ENCODE measurements around the gene GFRA4. TPM values are rescaled to one million over a fixed set of nuclear protein-coding genes. Genes with fewer than 3 reads are reported as not detected.

GFRA4 gene
- total RNA-seq, 1 donor from 2014 or later: not detected

GRCh38 chr20:3707508-3707899, 44.3 kb upstream of the GFRA4 start:
- H3K9me3 Mint-ChIP-seq: no peaks in the 10 kb centered on the region
- no peaks in the 10 kb centered on the region for H3K36me3 Mint-ChIP-seq
- no peaks in the 10 kb centered on the region for H3K4me1 Mint-ChIP-seq
- no peak overlapping the region for H3K4me3 Mint-ChIP-seq
- H3K27me3 Mint-ChIP-seq (ENCODE audit: low read depth): no peaks in the 10 kb centered on the region
- no peak overlapping the region for H3K27ac Mint-ChIP-seq
- no peak for TF ChIP-seq CTCF (IDR thresholded peaks at IDR 0.05; ENCODE audit: unreplicated experiment)
- no peak for DNase-seq (ENCODE audit: low spot score in 2 of 2, unreplicated experiment in 2 of 2)

- H3K9me3 Mint-ChIP-seq: no peaks in the 10 kb centered on the region
- no peaks in the 10 kb centered on the region for H3K27me3 Mint-ChIP-seq (ENCODE audit: low read depth)
- no peak for TF ChIP-seq CTCF (IDR thresholded peaks at IDR 0.05; ENCODE audit: unreplicated experiment)
- no peaks in the 10 kb centered on the region for H3K4me1 Mint-ChIP-seq
- H3K36me3 Mint-ChIP-seq: no peaks in the 10 kb centered on the region
- DNase-seq (ENCODE audit: low spot score in 2 of 2, unreplicated experiment in 2 of 2): no peak
- no peak overlapping the region for H3K27ac Mint-ChIP-seq
- H3K4me3 Mint-ChIP-seq: no peak overlapping the region
Observed at GRCh38 chr20:3706774-3707507, 43.7 kb upstream of the GFRA4 start.

GRCh38 chr20:3705970-3706739, 43.0 kb upstream of the GFRA4 start:
- Mint-ChIP-seq H3K4me1 (no peaks in the 10 kb centered on the region), H3K27ac (no peak overlapping the region), H3K9me3 (no peaks in the 10 kb centered on the region), H3K27me3 (ENCODE audit: low read depth) (no peaks in the 10 kb centered on the region), H3K4me3 (no peak overlapping the region), H3K36me3 (no peaks in the 10 kb centered on the region)
- no peak for TF ChIP-seq CTCF (IDR thresholded peaks at IDR 0.05; ENCODE audit: unreplicated experiment)
- no peak for DNase-seq (ENCODE audit: low spot score in 2 of 2, unreplicated experiment in 2 of 2)

- TF ChIP-seq CTCF (IDR thresholded peaks at IDR 0.05; ENCODE audit: unreplicated experiment): no peak
- no peak for DNase-seq (ENCODE audit: low spot score in 2 of 2, unreplicated experiment in 2 of 2)
- Mint-ChIP-seq H3K4me1 (no peaks in the 10 kb centered on the region), H3K27me3 (ENCODE audit: low read depth) (no peaks in the 10 kb centered on the region), H3K9me3 (no peaks in the 10 kb centered on the region), H3K27ac (no peak overlapping the region), H3K36me3 (no peaks in the 10 kb centered on the region), H3K4me3 (no peak overlapping the region)
Observed at GRCh38 chr20:3705491-3705969, 42.3 kb upstream of the GFRA4 start.

- no peak overlapping the region for H3K27ac Mint-ChIP-seq
- no peak for DNase-seq (ENCODE audit: low spot score in 2 of 2, unreplicated experiment in 2 of 2)
- no peak for TF ChIP-seq CTCF (IDR thresholded peaks at IDR 0.05; ENCODE audit: unreplicated experiment)
- H3K4me3 Mint-ChIP-seq: no peak overlapping the region
- H3K36me3 Mint-ChIP-seq: no peaks in the 10 kb centered on the region
- H3K4me1 Mint-ChIP-seq: no peaks in the 10 kb centered on the region
- no peaks in the 10 kb centered on the region for H3K27me3 Mint-ChIP-seq (ENCODE audit: low read depth)
- H3K9me3 Mint-ChIP-seq: no peaks in the 10 kb centered on the region
Observed at GRCh38 chr20:3704087-3704486, 40.9 kb upstream of the GFRA4 start.

All from mesothelial cell of epicardium (in vitro differentiated cells).